Fibroblast of lung (primary cell): Measurements from ENCODE around the gene PRSS16. TPM values are rescaled to one million over a fixed set of nuclear protein-coding genes. Genes with fewer than 3 reads are reported as not detected.
A peak's percentile ranks its signal among the peaks of the same experiment; 100 is the strongest.

ENCODE experiments used
- DNase-seq, 2 donors: peaks; one replicate each; pipeline versions ENCODE4 v3.0.0 to v3.0.0-alpha.2; 2010; ENCODE audit warnings: low read depth in 2 of 2
- H2AFZ ChIP-seq: 2 replicates; pipeline ENCODE4 v1.5.1; 2012; ENCODE audit warnings: low read length, control low read depth, inconsistent platforms
- H3K27ac ChIP-seq: 2 replicates; pipeline ENCODE4 v1.5.1; 2011; ENCODE audit warnings: low read length, control low read depth; ENCODE audit not compliant: insufficient read depth
- H3K27me3 ChIP-seq: 2 replicates; pipeline ENCODE4 v1.5.1; 2011; ENCODE audit warnings: mild to moderate bottlenecking, low read length; ENCODE audit not compliant: control insufficient read depth, insufficient read depth
- H3K36me3 ChIP-seq: 2 replicates; pipeline ENCODE4 v1.5.1; 2011; ENCODE audit warnings: low read length; ENCODE audit not compliant: control insufficient read depth, insufficient read depth
- H3K4me1 ChIP-seq: 2 replicates; pipeline ENCODE4 v1.5.1; 2011; ENCODE audit warnings: low read length; ENCODE audit not compliant: control insufficient read depth, insufficient read depth; ENCODE audit errors: extremely low read depth
- H3K4me2 ChIP-seq: 2 replicates; pipeline ENCODE4 v1.5.1; 2011; ENCODE audit warnings: low read length, control low read depth; ENCODE audit not compliant: insufficient read depth; ENCODE audit errors: extremely low read depth
- H3K4me3 ChIP-seq, 4 experiments: fragments of 200-600 bp in 1 of 4; sonication (generic) in 1 of 4; replicated peaks in 1 of 4; 2 replicates each; pipeline ENCODE4 v1.5.1; 2011 to 2016; ENCODE audit warnings: low read length in 4 of 4, low read depth in 3 of 4, mild to moderate bottlenecking in 3 of 4, control low read depth in 2 of 4, inconsistent platforms in 1 of 4, mixed read lengths in 1 of 4; ENCODE audit not compliant: insufficient read depth in 1 of 4; ENCODE audit errors: control extremely low read depth in 1 of 4
- H3K79me2 ChIP-seq: 2 replicates; pipeline ENCODE4 v1.5.1; 2012; ENCODE audit warnings: mild to moderate bottlenecking, low read length, inconsistent platforms; ENCODE audit not compliant: control insufficient read depth, insufficient read depth
- H3K9ac ChIP-seq: 2 replicates; pipeline ENCODE4 v1.5.1; 2011; ENCODE audit warnings: mild to moderate bottlenecking, low read length, control low read depth; ENCODE audit not compliant: insufficient read depth
- H3K9me3 ChIP-seq: 2 replicates; pipeline ENCODE4 v1.5.1; 2012; ENCODE audit warnings: low read depth, low read length; ENCODE audit not compliant: control insufficient read depth, insufficient read depth
- H4K20me1 ChIP-seq: 2 replicates; pipeline ENCODE4 v1.5.1; 2011; ENCODE audit warnings: low read length; ENCODE audit not compliant: control insufficient read depth, insufficient read depth; ENCODE audit errors: extremely low read depth
- CTCF ChIP-seq, 2 donors: IDR thresholded peaks in 1 of 2; conservative IDR thresholded peaks in 1 of 2; 1 replicate in 1 of 2; 2 replicates in 1 of 2; pipeline ENCODE4 v1.5.1; 2011 to 2012; ENCODE audit warnings: low read length in 2 of 2, control low read depth in 1 of 2, inconsistent platforms in 1 of 2, low read depth in 1 of 2, mild to moderate bottlenecking in 1 of 2
- EZH2 ChIP-seq: IDR thresholded peaks from 2 replicates; pipeline ENCODE4 v1.5.1; 2012; ENCODE audit warnings: low read length, control low read depth, mild to moderate bottlenecking; ENCODE audit errors: missing control alignments
- polyA plus RNA-seq, 2 donors: library from polyadenylated mRNA; depleted of rRNA in 1 of 2; stranded (reverse) in 1 of 2; unstranded in 1 of 2; fragments of >200 nt; gene quantifications; 2 replicates each; pipeline ENCODE4 v1.2.1, GENCODE V29; 2011 to 2012; ENCODE audit warnings: missing spikeins in 1 of 2
- total RNA-seq: library from RNA; depleted of rRNA; stranded (reverse); fragments of >200 nt; gene quantifications from 2 replicates; pipeline ENCODE4 v1.2.1, GENCODE V29; 2014

Gene PRSS16
- total and polyA plus RNA-seq, 2 donors (not counting 1 experiment from before 2014, with no cell fraction given): not detected

- peak; percentile 52 to 66 for DNase-seq
- no peak overlapping the region for H2AFZ ChIP-seq
- H3K27me3 ChIP-seq: peaks cover 7% of the 10 kb centered on the region
These were observed 46.1 kb downstream of the PRSS16 start for GRCh38 chr6:27293436-27294098.

GRCh38 chr6:27294409-27294808, 46.9 kb downstream of the PRSS16 start:
- H3K79me2 ChIP-seq: no peaks in the 10 kb centered on the region
- no peaks in the 10 kb centered on the region for H3K9me3 ChIP-seq
- H3K36me3 ChIP-seq: no peaks in the 10 kb centered on the region
- TF ChIP-seq EZH2 (no peak), CTCF (conservative IDR thresholded peaks at IDR 0.05 in 1 of 2, IDR thresholded peaks at IDR 0.05 in 1 of 2; ENCODE audit: low read depth in 1 of 2, low read length in 2 of 2) (no peak)
- H3K9ac ChIP-seq: no peak overlapping the region
- no peaks in the 10 kb centered on the region for H4K20me1 ChIP-seq
- no peak overlapping the region for H2AFZ ChIP-seq
- no peak overlapping the region for H3K27ac ChIP-seq
- no peak for DNase-seq
- no peak overlapping the region for H3K4me2 ChIP-seq
- H3K4me1 ChIP-seq: no peaks in the 10 kb centered on the region
- peaks cover 7% of the 10 kb centered on the region for H3K27me3 ChIP-seq
- H3K4me3 ChIP-seq: peak overlapping the region in 1 of 4 experiments; percentile 2

More at GRCh38 chr6:27293436-27294098, 46.1 kb downstream of the PRSS16 start:
- Histone ChIP-seq H3K4me2 (peak overlapping the region; percentile 4), H3K4me3 (peak overlapping the region in 2 of 4 experiments; percentile 12 to 39), H4K20me1 (no peaks in the 10 kb centered on the region), H3K79me2 (no peaks in the 10 kb centered on the region), H3K9ac (no peak overlapping the region), H3K9me3 (no peaks in the 10 kb centered on the region), H3K27ac (no peak overlapping the region), H3K4me1 (no peaks in the 10 kb centered on the region), H3K36me3 (no peaks in the 10 kb centered on the region)
- TF ChIP-seq CTCF (conservative IDR thresholded peaks at IDR 0.05 in 1 of 2, IDR thresholded peaks at IDR 0.05 in 1 of 2; ENCODE audit: low read depth in 1 of 2, low read length in 2 of 2) (no peak), EZH2 (no peak)

- DNase-seq: peak; percentile 66 to 76
- Histone ChIP-seq H3K4me3 (peak overlapping the region; percentile 22 to 83 (median 61)), H3K27me3 (peaks cover 7% of the 10 kb centered on the region), H3K4me1 (no peaks in the 10 kb centered on the region), H2AFZ (peak overlapping the region; percentile 37), H3K27ac (no peak overlapping the region), H3K9me3 (no peaks in the 10 kb centered on the region), H3K79me2 (no peaks in the 10 kb centered on the region), H3K9ac (no peak overlapping the region), H3K4me2 (peak overlapping the region; percentile 79), H4K20me1 (no peaks in the 10 kb centered on the region), H3K36me3 (no peaks in the 10 kb centered on the region)
- TF ChIP-seq CTCF (conservative IDR thresholded peaks at IDR 0.05 in 1 of 2, IDR thresholded peaks at IDR 0.05 in 1 of 2; ENCODE audit: low read depth in 1 of 2, low read length in 2 of 2) (no peak), EZH2 (no peak)
These were observed 48.0 kb downstream of the PRSS16 start for GRCh38 chr6:27295301-27296079.
